Right ventricle myocardium inferior (tissue), 1 donor: ENCODE measurements around the gene TBXAS1. TPM values are rescaled to one million over a fixed set of nuclear protein-coding genes. Genes with fewer than 3 reads are reported as not detected.

Experiments
- ATAC-seq: fragments of 200-7000 bp; cut with Tn5 transposase; one replicate; pipeline ENCODE4 v1.9.1; 2020; ENCODE audit warnings: mild to moderate bottlenecking, moderate library complexity
- DNase-seq: peaks from one replicate; pipeline ENCODE4 v3.0.0; 2021; ENCODE audit errors: missing footprints
- intact Hi-C: fragments of 100-400 bp; cut with DNase I; formaldehyde crosslinking; loops from one replicate; pipeline ENCODE4 v1.11.0; 2022
- total RNA-seq: library from RNA; stranded (reverse); fragmentation: NEBNext Ultra II Directional; extraction: Animal tissue kit (Norgen Biotek cat#: 25700); gene quantifications from one replicate; pipeline ENCODE4 v1.2.1, GENCODE V29; 2021
- donor health status: DM: no; HTN: yes; CAD: no; lungs with severe emphysema.

TBXAS1 gene
- total RNA-seq, 1 donor from 2014 or later, result 6.0 TPM

GRCh38 chr7:139953229-139953628 is 124.2 kb downstream of the TBXAS1 start:
- intact Hi-C loops, result no loop called here
- ATAC-seq, result no peak
- DNase-seq, result no peak

GRCh38 chr7:139955109-139955820 is 126.2 kb downstream of the TBXAS1 start:
- no peak for DNase-seq
- intact Hi-C loops, result no loop called here
- ATAC-seq, result no peak

- ATAC-seq (no peak), DNase-seq (no peak)
- intact Hi-C loops, result no loop called here
Observed at GRCh38 chr7:139958599-139959284, 129.7 kb downstream of the TBXAS1 start.

- intact Hi-C loops, result no loop called here
- ATAC-seq (no peak), DNase-seq (no peak)
Observed at GRCh38 chr7:139959285-139959628, 130.2 kb downstream of the TBXAS1 start.

GRCh38 chr7:139959718-139960117 is 130.7 kb downstream of the TBXAS1 start:
- DNase-seq, result no peak
- intact Hi-C loops, result no loop called here
- ATAC-seq, result no peak

GRCh38 chr7:139960157-139960556 is 131.1 kb downstream of the TBXAS1 start:
- DNase-seq, result no peak
- ATAC-seq, result no peak
- intact Hi-C loops, result no loop called here

GRCh38 chr7:139965942-139966628 is 137.0 kb downstream of the TBXAS1 start:
- DNase-seq (no peak), ATAC-seq (no peak)
- intact Hi-C loops, result no loop called here

GRCh38 chr7:139966949-139967348 is 137.9 kb downstream of the TBXAS1 start:
- intact Hi-C loops, result no loop called here
- ATAC-seq (no peak), DNase-seq (no peak)

- DNase-seq, result no peak
- intact Hi-C loops, result no loop called here
- ATAC-seq, result no peak
Observed at GRCh38 chr7:139968931-139969330, 139.9 kb downstream of the TBXAS1 start.

GRCh38 chr7:139972029-139972428 is 143.0 kb downstream of the TBXAS1 start:
- no peak for DNase-seq
- no peak for ATAC-seq
- intact Hi-C loops, result no loop called here

- ATAC-seq, result no peak
- intact Hi-C loops, result no loop called here
- no peak for DNase-seq
Observed at GRCh38 chr7:139973101-139974050, 144.3 kb downstream of the TBXAS1 start.

- intact Hi-C loops, result no loop called here
- DNase-seq (no peak), ATAC-seq (no peak)
Observed at GRCh38 chr7:139974179-139974811, 145.2 kb downstream of the TBXAS1 start.

- intact Hi-C loops, result no loop called here
- ATAC-seq (no peak), DNase-seq (no peak)
Observed at GRCh38 chr7:139976055-139976837, 147.2 kb downstream of the TBXAS1 start.

GRCh38 chr7:139976838-139977656 is 148.0 kb downstream of the TBXAS1 start:
- ATAC-seq (no peak), DNase-seq (no peak)
- intact Hi-C loops, result no loop called here

- ATAC-seq, result no peak
- no peak for DNase-seq
- intact Hi-C loops, result no loop called here
Observed at GRCh38 chr7:139981511-139981895, 152.4 kb downstream of the TBXAS1 start.

GRCh38 chr7:139982927-139983920 is 154.2 kb downstream of the TBXAS1 start:
- no peak for DNase-seq
- intact Hi-C loops, result no loop called here
- no peak for ATAC-seq
